Measurements from ENCODE around the gene BACE2. TPM values are rescaled to one million over a fixed set of nuclear protein-coding genes. Genes with fewer than 3 reads are reported as not detected.

Gene BACE2
- polyA plus RNA-seq, 1 donor (not counting 4 experiments of a cell fraction or from before 2014, with no cell fraction given): 130 TPM

- Histone ChIP-seq H3K9ac (ENCODE audit: control insufficient read depth, extremely low read depth, insufficient read depth, low read length) (no peak overlapping the region), H3K9me1 (ENCODE audit: control insufficient read depth, extremely low read depth, insufficient read depth, low read length) (no peaks in the 10 kb centered on the region), H3K4me2 (ENCODE audit: control insufficient read depth, extremely low read depth, insufficient read depth, low read depth, low read length) (no peak overlapping the region), H3K36me3 (ENCODE audit: control insufficient read depth in 2 of 2, extremely low read depth in 1 of 2, insufficient read depth in 2 of 2, low read length in 2 of 2) (peaks cover 18 to 22% of the 10 kb centered on the region in 2 experiments), H3K4me3 (ENCODE audit: control insufficient read depth in 2 of 3, extremely low read depth in 1 of 3, insufficient read depth in 2 of 3, low read depth in 1 of 3, low read length in 3 of 3) (no peak overlapping the region), H3K27me3 (ENCODE audit: control insufficient read depth, extremely low read depth, insufficient read depth, low read length) (no peaks in the 10 kb centered on the region), H3K79me2 (ENCODE audit: control insufficient read depth, insufficient read depth, low read length) (no peaks in the 10 kb centered on the region), H3K27ac (ENCODE audit: control insufficient read depth, insufficient read depth, low read length) (no peak overlapping the region), H3K9me3 (ENCODE audit: control insufficient read depth, low read depth, low read length) (no peaks in the 10 kb centered on the region), H4K20me1 (ENCODE audit: control insufficient read depth, extremely low read depth, insufficient read depth, low read length) (no peaks in the 10 kb centered on the region), H2AFZ (ENCODE audit: control insufficient read depth, low read length) (no peak overlapping the region), H3K4me1 (ENCODE audit: control insufficient read depth, extremely low read depth, insufficient read depth, low read length) (no peaks in the 10 kb centered on the region)
- dilution Hi-C loops (cut with MboI; ENCODE audit: extremely low pct_ligation_motif_present, low sequenced_read_pairs): no loop called here
- FAIRE-seq: no peak
- TF ChIP-seq, protein P1, sequence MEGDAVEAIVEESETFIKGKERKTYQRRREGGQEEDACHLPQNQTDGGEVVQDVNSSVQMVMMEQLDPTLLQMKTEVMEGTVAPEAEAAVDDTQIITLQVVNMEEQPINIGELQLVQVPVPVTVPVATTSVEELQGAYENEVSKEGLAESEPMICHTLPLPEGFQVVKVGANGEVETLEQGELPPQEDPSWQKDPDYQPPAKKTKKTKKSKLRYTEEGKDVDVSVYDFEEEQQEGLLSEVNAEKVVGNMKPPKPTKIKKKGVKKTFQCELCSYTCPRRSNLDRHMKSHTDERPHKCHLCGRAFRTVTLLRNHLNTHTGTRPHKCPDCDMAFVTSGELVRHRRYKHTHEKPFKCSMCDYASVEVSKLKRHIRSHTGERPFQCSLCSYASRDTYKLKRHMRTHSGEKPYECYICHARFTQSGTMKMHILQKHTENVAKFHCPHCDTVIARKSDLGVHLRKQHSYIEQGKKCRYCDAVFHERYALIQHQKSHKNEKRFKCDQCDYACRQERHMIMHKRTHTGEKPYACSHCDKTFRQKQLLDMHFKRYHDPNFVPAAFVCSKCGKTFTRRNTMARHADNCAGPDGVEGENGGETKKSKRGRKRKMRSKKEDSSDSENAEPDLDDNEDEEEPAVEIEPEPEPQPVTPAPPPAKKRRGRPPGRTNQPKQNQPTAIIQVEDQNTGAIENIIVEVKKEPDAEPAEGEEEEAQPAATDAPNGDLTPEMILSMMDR (optimal IDR thresholded peaks at IDR 0.05 in 1 of 3, IDR thresholded peaks at IDR 0.05 in 1 of 3, conservative IDR thresholded peaks at IDR 0.05 in 1 of 3; ENCODE audit: extremely low read depth in 1 of 3, insufficient read depth in 2 of 3, low read length in 3 of 3): no peak
- TF ChIP-seq EZH2 (IDR thresholded peaks at IDR 0.05; ENCODE audit: low read length): no peak
- no peak for DNase-seq (ENCODE audit: low read depth, low spot score)
These were observed 72.1 kb downstream of the BACE2 start for GRCh38 chr21:41240040-41240439.

- H2AFZ ChIP-seq (ENCODE audit: control insufficient read depth, low read length): no peak overlapping the region
- no peak overlapping the region for H3K4me2 ChIP-seq (ENCODE audit: control insufficient read depth, extremely low read depth, insufficient read depth, low read depth, low read length)
- no peak for DNase-seq (ENCODE audit: low read depth, low spot score)
- no peaks in the 10 kb centered on the region for H3K4me1 ChIP-seq (ENCODE audit: control insufficient read depth, extremely low read depth, insufficient read depth, low read length)
- no peak overlapping the region for H3K9ac ChIP-seq (ENCODE audit: control insufficient read depth, extremely low read depth, insufficient read depth, low read length)
- no peaks in the 10 kb centered on the region for H4K20me1 ChIP-seq (ENCODE audit: control insufficient read depth, extremely low read depth, insufficient read depth, low read length)
- TF ChIP-seq, protein P1 (optimal IDR thresholded peaks at IDR 0.05 in 1 of 3, IDR thresholded peaks at IDR 0.05 in 1 of 3, conservative IDR thresholded peaks at IDR 0.05 in 1 of 3; ENCODE audit: extremely low read depth in 1 of 3, insufficient read depth in 2 of 3, low read length in 3 of 3): no peak
- TF ChIP-seq EZH2 (IDR thresholded peaks at IDR 0.05; ENCODE audit: low read length): no peak
- peaks cover 19 to 27% of the 10 kb centered on the region in 2 experiments for H3K36me3 ChIP-seq (ENCODE audit: control insufficient read depth in 2 of 2, extremely low read depth in 1 of 2, insufficient read depth in 2 of 2, low read length in 2 of 2)
- no peak for FAIRE-seq
- no peaks in the 10 kb centered on the region for H3K27me3 ChIP-seq (ENCODE audit: control insufficient read depth, extremely low read depth, insufficient read depth, low read length)
- H3K27ac ChIP-seq (ENCODE audit: control insufficient read depth, insufficient read depth, low read length): no peak overlapping the region
- no peaks in the 10 kb centered on the region for H3K9me1 ChIP-seq (ENCODE audit: control insufficient read depth, extremely low read depth, insufficient read depth, low read length)
- dilution Hi-C loops (cut with MboI; ENCODE audit: extremely low pct_ligation_motif_present, low sequenced_read_pairs): no loop called here
- H3K9me3 ChIP-seq (ENCODE audit: control insufficient read depth, low read depth, low read length): no peaks in the 10 kb centered on the region
- no peaks in the 10 kb centered on the region for H3K79me2 ChIP-seq (ENCODE audit: control insufficient read depth, insufficient read depth, low read length)
- no peak overlapping the region for H3K4me3 ChIP-seq (ENCODE audit: control insufficient read depth in 2 of 3, extremely low read depth in 1 of 3, insufficient read depth in 2 of 3, low read depth in 1 of 3, low read length in 3 of 3)
These were observed 73.4 kb downstream of the BACE2 start for GRCh38 chr21:41241341-41241740.

All from keratinocyte (primary cell).